IPS-15b (cell line): ENCODE data around the gene ARHGAP22.

Source experiments
- H3K27me3 ChIP-seq: one replicate; pipeline ENCODE4 v1.6.1; 2013; ENCODE audit warnings: low read length; ENCODE audit not compliant: control insufficient read depth, insufficient read depth
- H3K36me3 ChIP-seq: one replicate; pipeline ENCODE4 v1.6.1; 2013; ENCODE audit warnings: low read length; ENCODE audit not compliant: control insufficient read depth, insufficient read depth
- H3K4me1 ChIP-seq: one replicate; pipeline ENCODE4 v1.6.1; 2013; ENCODE audit warnings: mild to moderate bottlenecking, low read length; ENCODE audit not compliant: control insufficient read depth, insufficient read depth
- H3K4me3 ChIP-seq: one replicate; pipeline ENCODE4 v1.5.1; 2013; ENCODE audit warnings: low read depth, low read length
- H3K9ac ChIP-seq: one replicate; pipeline ENCODE4 v1.6.1; 2013; ENCODE audit warnings: low read depth, mild to moderate bottlenecking, low read length
- H3K9me3 ChIP-seq: one replicate; pipeline ENCODE4 v1.6.1; 2013; ENCODE audit warnings: mild to moderate bottlenecking, low read length; ENCODE audit not compliant: control insufficient read depth, insufficient read depth

The ARHGAP22 gene

GRCh38 chr10:48542471-48543181, 62.2 kb downstream of the ARHGAP22 start:
- no peak overlapping the region for H3K9ac ChIP-seq
- H3K27me3 ChIP-seq, result no peaks in the 10 kb centered on the region
- H3K4me1 ChIP-seq, result peaks cover 7% of the 10 kb centered on the region
- H3K9me3 ChIP-seq, result no peaks in the 10 kb centered on the region
- no peaks in the 10 kb centered on the region for H3K36me3 ChIP-seq
- H3K4me3 ChIP-seq, result no peak overlapping the region

GRCh38 chr10:48541144-48541795, 63.6 kb downstream of the ARHGAP22 start:
- H3K9me3 ChIP-seq, result no peaks in the 10 kb centered on the region

GRCh38 chr10:48538611-48539010, 66.3 kb downstream of the ARHGAP22 start:
- Histone ChIP-seq H3K4me3 (no peak overlapping the region), H3K27me3 (no peaks in the 10 kb centered on the region), H3K36me3 (no peaks in the 10 kb centered on the region), H3K9me3 (no peaks in the 10 kb centered on the region), H3K4me1 (peaks cover 24% of the 10 kb centered on the region), H3K9ac (no peak overlapping the region)

More at GRCh38 chr10:48541144-48541795, 63.6 kb downstream of the ARHGAP22 start:
- H3K9ac ChIP-seq, result no peak overlapping the region
- peaks cover 13% of the 10 kb centered on the region for H3K4me1 ChIP-seq
- H3K27me3 ChIP-seq, result no peaks in the 10 kb centered on the region
- no peak overlapping the region for H3K4me3 ChIP-seq
- no peaks in the 10 kb centered on the region for H3K36me3 ChIP-seq

GRCh38 chr10:48536916-48537890, 67.7 kb downstream of the ARHGAP22 start:
- no peak overlapping the region for H3K9ac ChIP-seq
- H3K4me1 ChIP-seq, result peaks cover 23% of the 10 kb centered on the region
- no peaks in the 10 kb centered on the region for H3K36me3 ChIP-seq
- H3K9me3 ChIP-seq, result no peaks in the 10 kb centered on the region
- H3K27me3 ChIP-seq, result no peaks in the 10 kb centered on the region
- no peak overlapping the region for H3K4me3 ChIP-seq

GRCh38 chr10:48536156-48536500, 68.7 kb downstream of the ARHGAP22 start:
- H3K36me3 ChIP-seq, result no peaks in the 10 kb centered on the region
- no peaks in the 10 kb centered on the region for H3K9me3 ChIP-seq
- H3K4me1 ChIP-seq, result peaks cover 23% of the 10 kb centered on the region
- H3K9ac ChIP-seq, result no peak overlapping the region
- H3K4me3 ChIP-seq, result no peak overlapping the region
- no peaks in the 10 kb centered on the region for H3K27me3 ChIP-seq

- no peaks in the 10 kb centered on the region for H3K9me3 ChIP-seq
- H3K36me3 ChIP-seq, result no peaks in the 10 kb centered on the region
- H3K4me3 ChIP-seq, result no peak overlapping the region
- H3K9ac ChIP-seq, result no peak overlapping the region
- no peaks in the 10 kb centered on the region for H3K27me3 ChIP-seq
- H3K4me1 ChIP-seq, result peaks cover 23% of the 10 kb centered on the region
These were observed 69.3 kb downstream of the ARHGAP22 start for GRCh38 chr10:48535416-48536155.

- peaks cover 23% of the 10 kb centered on the region for H3K4me1 ChIP-seq
- H3K9ac ChIP-seq, result no peak overlapping the region
- no peaks in the 10 kb centered on the region for H3K27me3 ChIP-seq
- no peak overlapping the region for H3K4me3 ChIP-seq
- no peaks in the 10 kb centered on the region for H3K36me3 ChIP-seq
- H3K9me3 ChIP-seq, result no peaks in the 10 kb centered on the region
These were observed 70.7 kb downstream of the ARHGAP22 start for GRCh38 chr10:48533951-48534720.

GRCh38 chr10:48533540-48533939, 71.3 kb downstream of the ARHGAP22 start:
- H3K4me1 ChIP-seq, result peaks cover 23% of the 10 kb centered on the region
- no peaks in the 10 kb centered on the region for H3K36me3 ChIP-seq
- no peak overlapping the region for H3K9ac ChIP-seq
- no peaks in the 10 kb centered on the region for H3K9me3 ChIP-seq
- H3K27me3 ChIP-seq, result no peaks in the 10 kb centered on the region
- no peak overlapping the region for H3K4me3 ChIP-seq

- Histone ChIP-seq H3K27me3 (peaks cover 4% of the 10 kb centered on the region), H3K4me3 (no peak overlapping the region), H3K9ac (no peak overlapping the region), H3K9me3 (no peaks in the 10 kb centered on the region), H3K4me1 (peaks cover 14% of the 10 kb centered on the region), H3K36me3 (no peaks in the 10 kb centered on the region)
These were observed 73.4 kb downstream of the ARHGAP22 start for GRCh38 chr10:48531486-48531885.

GRCh38 chr10:48529331-48529730, 75.5 kb downstream of the ARHGAP22 start:
- H3K36me3 ChIP-seq, result no peaks in the 10 kb centered on the region
- H3K4me3 ChIP-seq, result no peak overlapping the region
- H3K9me3 ChIP-seq, result no peaks in the 10 kb centered on the region
- no peak overlapping the region for H3K9ac ChIP-seq
- H3K27me3 ChIP-seq, result peaks cover 10% of the 10 kb centered on the region
- peaks cover 10% of the 10 kb centered on the region for H3K4me1 ChIP-seq
